ENCODE results near the gene WNT5B. TPM values are rescaled to one million over a fixed set of nuclear protein-coding genes. Genes with fewer than 3 reads are reported as not detected.

Gene WNT5B
- total and polyA plus RNA-seq, 2 of the 8 experiments (the other 6 are each of a cell fraction or from before 2014, with no cell fraction given): 0.91 to 1.2 TPM

DNA sequence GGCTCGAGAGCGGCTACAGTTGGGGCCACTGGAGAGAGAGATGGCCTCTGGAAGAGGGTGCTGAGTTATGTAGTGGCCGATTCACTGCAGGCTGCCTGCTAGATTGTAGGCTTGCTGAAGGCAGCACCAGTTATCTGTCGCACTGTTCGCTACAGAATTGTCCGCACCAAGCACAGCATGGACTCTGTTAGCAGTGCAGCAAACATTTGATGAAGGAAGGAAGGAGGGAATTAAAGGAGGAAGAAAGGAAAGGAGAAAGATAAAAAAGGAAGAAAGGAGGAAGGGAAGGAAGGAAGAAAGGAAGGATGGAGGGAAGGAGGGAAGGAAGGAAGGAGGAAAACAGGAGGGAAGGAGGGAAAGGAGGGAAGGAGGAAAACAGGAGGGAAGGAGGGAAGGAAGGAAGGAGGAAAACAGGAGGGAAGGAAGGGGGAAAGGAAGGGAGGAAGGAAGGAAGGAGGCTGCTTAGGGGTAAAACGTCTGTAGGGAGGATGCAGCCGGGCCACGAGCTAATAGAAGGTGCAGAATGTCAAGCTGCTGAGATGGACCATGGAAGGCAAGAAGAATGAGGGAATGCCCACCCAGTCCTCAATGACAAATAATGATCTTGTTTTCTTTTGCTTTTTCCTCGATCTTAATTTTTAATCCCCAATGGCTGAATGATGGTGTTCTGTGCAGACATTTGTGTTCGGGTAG, 34.6 kb downstream of the WNT5B start:
- CTCF ChIA-PET (ENCODE audit: partially characterized antibody): interaction anchor here (0.6 to 1.8 kb wide), 2 partner anchors 11 to 62 kb away, joined by 3 to 8 read pairs; no protein-coding TSS in a partner anchor
- Histone ChIP-seq H3K4me2 (ENCODE audit: insufficient read depth in 1 of 2, low read depth in 2 of 2, low read length in 2 of 2) (peak overlapping the region; percentile 39 to 66), H2AFZ (ENCODE audit: low read length) (no peak overlapping the region)

More for the DNA sequence above, 34.6 kb downstream of the WNT5B start:
- H3K79me1 ChIP-seq (ENCODE audit: low read depth, low read length): no peaks in the 10 kb centered on the region
- no peak overlapping the region for H4K5ac ChIP-seq (ENCODE audit: insufficient read length, low read depth, low read length)
- H2BK120ac ChIP-seq (replicated peaks; ENCODE audit: low read depth, low read length): no peak overlapping the region
- no peaks in the 10 kb centered on the region for H3K4me1 ChIP-seq (replicated peaks in 1 of 4; ENCODE audit: control insufficient read depth in 3 of 4, insufficient read depth in 4 of 4, low read length in 3 of 4)
- no peak overlapping the region for H2BK5ac ChIP-seq (ENCODE audit: low read depth, low read length)
- H3K9me3 ChIP-seq (ENCODE audit: insufficient read depth in 2 of 2, low read depth in 1 of 2, low read length in 1 of 2): no peaks in the 10 kb centered on the region; a peak in 1 of 4 replicates
- DNase-seq (ENCODE audit: low read depth in 1 of 2, low spot score in 2 of 2) (no peak), FAIRE-seq (no peak)
- H2BK20ac ChIP-seq (ENCODE audit: low read length): no peak overlapping the region
- TF ChIP-seq SRF (IDR thresholded peaks at IDR 0.05; ENCODE audit: low read depth, low read length): no peak
- TF ChIP-seq BACH1 (IDR thresholded peaks at IDR 0.05; ENCODE audit: low read length): no peak
- no peak for TF ChIP-seq YY1 (IDR thresholded peaks at IDR 0.05; ENCODE audit: low read depth, low read length)
- TF ChIP-seq RFX5 (IDR thresholded peaks at IDR 0.05; ENCODE audit: borderline replicate concordance, low read depth, low read length): no peak
- TF ChIP-seq EZH2 (IDR thresholded peaks at IDR 0.05; ENCODE audit: low read depth, low read length, severe bottlenecking): no peak
- no peak for TF ChIP-seq CHD2 (IDR thresholded peaks at IDR 0.05; ENCODE audit: low read length)
- TF ChIP-seq JUN (IDR thresholded peaks at IDR 0.05; ENCODE audit: low read depth, low read length): no peak
- TF ChIP-seq NRF1 (IDR thresholded peaks at IDR 0.05; ENCODE audit: low read depth, low read length): no peak
- TF ChIP-seq SP1 (IDR thresholded peaks at IDR 0.05; ENCODE audit: low read depth, low read length): no peak
- TF ChIP-seq POLR2AphosphoS5 (IDR thresholded peaks at IDR 0.05; ENCODE audit: low read depth, low read length): no peak
- TF ChIP-seq, protein P1, sequence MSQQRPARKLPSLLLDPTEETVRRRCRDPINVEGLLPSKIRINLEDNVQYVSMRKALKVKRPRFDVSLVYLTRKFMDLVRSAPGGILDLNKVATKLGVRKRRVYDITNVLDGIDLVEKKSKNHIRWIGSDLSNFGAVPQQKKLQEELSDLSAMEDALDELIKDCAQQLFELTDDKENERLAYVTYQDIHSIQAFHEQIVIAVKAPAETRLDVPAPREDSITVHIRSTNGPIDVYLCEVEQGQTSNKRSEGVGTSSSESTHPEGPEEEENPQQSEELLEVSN (IDR thresholded peaks at IDR 0.05): no peak
- TF ChIP-seq BRCA1 (IDR thresholded peaks at IDR 0.05; ENCODE audit: low read depth, low read length): no peak
- no peak overlapping the region; a peak in 1 of 7 replicates for H3K9ac ChIP-seq (replicated peaks in 1 of 4; ENCODE audit: extremely low read depth in 1 of 4, low read depth in 3 of 4, low read length in 3 of 4)
- H3K27ac ChIP-seq (ENCODE audit: low read depth, low read length): no peak overlapping the region
- peak overlapping the region in 2 of 4 experiments; percentile 16 to 61; a peak in 3 of 8 replicates for H3K4me3 ChIP-seq (ENCODE audit: extremely low read depth in 1 of 4, insufficient read depth in 2 of 4, low read depth in 3 of 4, low read length in 4 of 4)
- H3K23me2 ChIP-seq (ENCODE audit: low read depth, low read length): peaks cover 8% of the 10 kb centered on the region; the same call in 1 of the 2 replicates
- POLR2A ChIA-PET (ENCODE audit: partially characterized antibody): no interaction called here
- no peaks in the 10 kb centered on the region for H3K79me2 ChIP-seq (ENCODE audit: control insufficient read depth in 1 of 2, insufficient read depth in 2 of 2, low read length in 2 of 2)
- H3K56ac ChIP-seq (replicated peaks; ENCODE audit: insufficient read length, low read depth, low read length): no peak overlapping the region
- peaks cover 6 to 27% (median 20%) of the 10 kb centered on the region in 4 experiments for H3K27me3 ChIP-seq (replicated peaks in 1 of 4; ENCODE audit: control insufficient read depth in 3 of 4, extremely low read depth in 1 of 4, insufficient read depth in 3 of 4, low read length in 3 of 4)
- WGBS, 2 experiments (ENCODE audit: extremely low coverage in 1 of 2, insufficient coverage in 1 of 2, insufficient read length in 1 of 2, insufficient replicate concordance in 2 of 2, low coverage in 1 of 2, low lambda C conversion rate in 2 of 2, missing lambda C conversion rate in 1 of 2): 70% methylated on average over 11 of the region's 11 CpGs; no CpG with 5 or more reads in 1 of the 2 experiments
- H3K36me3 ChIP-seq (ENCODE audit: control insufficient read depth in 2 of 4, insufficient read depth in 4 of 4, low read length in 3 of 4): no peaks in the 10 kb centered on the region
- no peak overlapping the region for H4K91ac ChIP-seq (replicated peaks; ENCODE audit: insufficient read length, low read length)
- no peak overlapping the region for H3K4ac ChIP-seq (replicated peaks; ENCODE audit: insufficient read length, low read depth, low read length)
- H2AK5ac ChIP-seq (ENCODE audit: low read depth, low read length): peak overlapping the region; percentile 72
- H3K14ac ChIP-seq (ENCODE audit: insufficient read length): no peak overlapping the region
- H4K8ac ChIP-seq (ENCODE audit: extremely low read depth, insufficient read depth, low read length): no peak overlapping the region
- no peaks in the 10 kb centered on the region for H4K20me1 ChIP-seq (replicated peaks in 1 of 2; ENCODE audit: control insufficient read depth in 1 of 2, insufficient read depth in 2 of 2, low read length in 2 of 2)
- 0 out of 2 replicates have a peak overlapping the region, but pooled peaks have one; percentile 46 for H2BK12ac ChIP-seq (ENCODE audit: low read depth, low read length)
- H3K18ac ChIP-seq (ENCODE audit: extremely low read depth, low read length): no peak overlapping the region
- no peak overlapping the region for H3K23ac ChIP-seq (ENCODE audit: insufficient read length)
- H2BK15ac ChIP-seq (ENCODE audit: low read length): 0 out of 2 replicates have a peak overlapping the region, but pooled peaks have one; percentile 36

All from H1 (cell line).